Gastrocnemius medialis (tissue), 4 donors: ENCODE results near the gene FBXL7. TPM values are rescaled to one million over a fixed set of nuclear protein-coding genes. Genes with fewer than 3 reads are reported as not detected.

ENCODE experiments used
- ATAC-seq, 2 donors: fragments of 150-250 bp; one replicate each; pipeline ENCODE4 v1.9.1; 2016
- DNase-seq, 2 donors: peaks; one replicate each; pipeline ENCODE4 v3.0.0-alpha.2; 2019
- H3K27ac ChIP-seq, 4 donors: fragments of 200-600 bp; sonication (generic); 1 replicate in 1 of 4; 2 replicates in 3 of 4; pipeline ENCODE4 v1.5.1; 2016 to 2018; ENCODE audit warnings: mild to moderate bottlenecking in 2 of 4, moderate library complexity in 1 of 4
- H3K27me3 ChIP-seq, 3 donors: fragments of 200-600 bp; sonication (generic) in 2 of 3; 1 replicate in 1 of 3; 2 replicates in 2 of 3; pipeline versions ENCODE4 v1.5.1 to v1.6.0; 2016 to 2019; ENCODE audit warnings: mild to moderate bottlenecking in 1 of 3, moderate library complexity in 1 of 3
- H3K36me3 ChIP-seq, 2 donors: fragments of 200-600 bp; sonication (generic) in 1 of 2; one replicate each; pipeline ENCODE4 v1.5.1; 2017 to 2018
- H3K4me1 ChIP-seq, 2 donors: fragments of 200-600 bp; sonication (generic) in 1 of 2; one replicate each; pipeline ENCODE4 v1.5.1; 2016 to 2017; ENCODE audit warnings: mild to moderate bottlenecking in 2 of 2
- H3K4me3 ChIP-seq, 4 donors: fragments of 200-600 bp; sonication (generic) in 3 of 4; 1 replicate in 1 of 4; 2 replicates in 3 of 4; pipeline ENCODE4 v1.5.1; 2016 to 2019; ENCODE audit warnings: mild to moderate bottlenecking in 2 of 4
- H3K9me3 ChIP-seq, 3 donors: fragments of 200-600 bp; sonication (generic) in 2 of 3; 1 replicate in 1 of 3; 2 replicates in 2 of 3; pipeline ENCODE4 v1.5.1; 2016 to 2019
- POLR2A ChIP-seq, 2 donors: fragments of 450-650 bp; IDR thresholded peaks; one replicate each; pipeline ENCODE4 v1.6.1; 2017; ENCODE audit warnings: antibody characterized with exemption in 2 of 2, mild to moderate bottlenecking in 2 of 2, moderate library complexity in 2 of 2
- in situ Hi-C, 4 donors: fragments of 200-750 bp; cut with MboI; loops; one replicate each; pipeline versions ENCODE4 v1.15.0 to v1.8.0; 2017; ENCODE audit warnings: low sequenced_read_pairs in 4 of 4
- intact Hi-C: fragments of 100-400 bp; cut with DNase I; formaldehyde crosslinking; loops from one replicate; pipeline ENCODE4 v1.15.1; 2023; ENCODE audit warnings: low total_unique reads
- total RNA-seq, 4 donors: library from RNA; depleted of rRNA; stranded (reverse); fragments of >200 nt; gene quantifications; one replicate each; pipeline versions ENCODE4 v1.1.0 to v1.2.3, GENCODE V29; 2016
- TF ChIP-seq, protein P1 (sequence below), 5 experiments: fragments of 450-650 bp in 3 of 5; fragments of 200-600 bp in 2 of 5; sonication (generic) in 2 of 5; IDR thresholded peaks in 4 of 5; conservative IDR thresholded peaks in 1 of 5; 1 replicate in 4 of 5; 2 replicates in 1 of 5; pipeline ENCODE4 v1.5.1; 2016 to 2019; ENCODE audit warnings: antibody characterized with exemption in 5 of 5, mild to moderate bottlenecking in 3 of 5, moderate library complexity in 3 of 5

Gene FBXL7
- total RNA-seq, 4 donors from 2014 or later, result 2.4 to 4.9 (median 3.1) TPM

DNA sequence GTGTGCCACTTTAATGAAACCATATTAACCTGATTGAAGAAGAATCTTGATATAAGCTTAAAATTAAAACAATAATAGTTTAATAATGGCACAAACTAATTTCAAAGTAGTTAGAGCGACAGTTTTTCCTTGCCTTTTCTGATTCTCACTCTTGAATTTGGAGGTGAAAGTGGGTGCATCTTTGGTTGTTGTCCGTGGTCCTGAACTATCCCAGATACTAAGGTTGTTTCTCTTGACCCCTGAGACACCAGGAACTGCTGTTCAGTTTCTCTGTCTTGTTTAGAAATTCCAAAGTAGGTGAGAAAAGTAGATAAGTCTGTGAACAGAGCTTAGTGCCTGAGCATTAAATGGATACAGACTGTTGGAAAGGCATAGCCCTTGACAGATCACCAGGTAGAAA, 274.7 kb downstream of the FBXL7 start:
- no peaks in the 10 kb centered on the region for H3K36me3 ChIP-seq
- no peak for DNase-seq
- TF ChIP-seq POLR2A (IDR thresholded peaks at IDR 0.05), result no peak
- TF ChIP-seq, protein P1, sequence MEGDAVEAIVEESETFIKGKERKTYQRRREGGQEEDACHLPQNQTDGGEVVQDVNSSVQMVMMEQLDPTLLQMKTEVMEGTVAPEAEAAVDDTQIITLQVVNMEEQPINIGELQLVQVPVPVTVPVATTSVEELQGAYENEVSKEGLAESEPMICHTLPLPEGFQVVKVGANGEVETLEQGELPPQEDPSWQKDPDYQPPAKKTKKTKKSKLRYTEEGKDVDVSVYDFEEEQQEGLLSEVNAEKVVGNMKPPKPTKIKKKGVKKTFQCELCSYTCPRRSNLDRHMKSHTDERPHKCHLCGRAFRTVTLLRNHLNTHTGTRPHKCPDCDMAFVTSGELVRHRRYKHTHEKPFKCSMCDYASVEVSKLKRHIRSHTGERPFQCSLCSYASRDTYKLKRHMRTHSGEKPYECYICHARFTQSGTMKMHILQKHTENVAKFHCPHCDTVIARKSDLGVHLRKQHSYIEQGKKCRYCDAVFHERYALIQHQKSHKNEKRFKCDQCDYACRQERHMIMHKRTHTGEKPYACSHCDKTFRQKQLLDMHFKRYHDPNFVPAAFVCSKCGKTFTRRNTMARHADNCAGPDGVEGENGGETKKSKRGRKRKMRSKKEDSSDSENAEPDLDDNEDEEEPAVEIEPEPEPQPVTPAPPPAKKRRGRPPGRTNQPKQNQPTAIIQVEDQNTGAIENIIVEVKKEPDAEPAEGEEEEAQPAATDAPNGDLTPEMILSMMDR (IDR thresholded peaks at IDR 0.05 in 4 of 5, conservative IDR thresholded peaks at IDR 0.05 in 1 of 5), result no peak
- no peak for ATAC-seq
- no peak overlapping the region for H3K27ac ChIP-seq
- no peaks in the 10 kb centered on the region for H3K9me3 ChIP-seq
- no peaks in the 10 kb centered on the region for H3K4me1 ChIP-seq
- no peaks in the 10 kb centered on the region for H3K27me3 ChIP-seq
- H3K4me3 ChIP-seq, result no peak overlapping the region
- in situ Hi-C loops (no loop called here), intact Hi-C loops (no loop called here)

DNA sequence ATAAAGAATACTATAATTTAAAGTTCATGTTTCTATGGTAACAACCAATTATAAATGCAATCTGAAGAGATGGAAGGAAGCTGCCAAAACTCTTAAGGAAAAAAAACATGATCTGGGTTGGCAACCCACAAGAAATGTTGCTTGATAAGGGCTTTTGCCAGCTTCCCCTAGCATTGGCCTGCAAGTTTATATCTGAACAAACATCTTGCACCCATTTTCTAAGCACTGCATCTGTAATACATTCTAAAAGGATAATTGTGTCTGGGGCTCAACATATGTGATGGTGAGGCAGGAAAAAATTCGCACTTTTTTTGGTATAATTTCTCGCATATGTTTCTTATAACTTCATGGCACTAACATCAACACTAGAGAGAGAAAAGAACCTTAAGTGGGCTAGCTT, 276.4 kb downstream of the FBXL7 start:
- Histone ChIP-seq H3K9me3 (no peaks in the 10 kb centered on the region), H3K4me3 (no peak overlapping the region), H3K27me3 (no peaks in the 10 kb centered on the region), H3K27ac (no peak overlapping the region), H3K36me3 (no peaks in the 10 kb centered on the region), H3K4me1 (no peaks in the 10 kb centered on the region)
- in situ Hi-C loops (no loop called here), intact Hi-C loops (no loop called here)
- TF ChIP-seq POLR2A (IDR thresholded peaks at IDR 0.05), result no peak
- TF ChIP-seq, protein P1 (IDR thresholded peaks at IDR 0.05 in 4 of 5, conservative IDR thresholded peaks at IDR 0.05 in 1 of 5), result no peak
- DNase-seq (no peak), ATAC-seq (no peak)

DNA sequence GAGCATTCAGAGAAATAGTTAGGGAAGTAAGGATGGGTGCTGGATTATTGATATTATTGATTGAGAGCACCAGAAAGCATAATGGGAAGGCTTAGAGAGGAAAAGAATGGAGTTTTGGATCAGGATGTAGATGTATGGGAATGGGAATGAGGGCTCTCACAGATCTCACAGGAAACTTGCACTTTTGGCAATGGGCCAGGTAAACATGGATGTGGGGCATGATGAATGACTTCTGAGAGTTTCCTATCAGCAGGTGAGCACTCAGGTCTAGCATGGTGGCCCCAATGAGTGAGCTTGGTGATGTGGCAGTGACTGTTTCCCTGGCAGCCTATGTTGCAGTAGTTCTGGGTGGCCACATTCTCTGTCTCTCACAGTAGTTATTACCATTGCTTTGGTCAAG, 283.8 kb downstream of the FBXL7 start:
- intact Hi-C loops, result no loop called here
- TF ChIP-seq, protein P1 (IDR thresholded peaks at IDR 0.05 in 4 of 5, conservative IDR thresholded peaks at IDR 0.05 in 1 of 5), result no peak
- no peak for TF ChIP-seq POLR2A (IDR thresholded peaks at IDR 0.05)
- Histone ChIP-seq H3K4me3 (no peak overlapping the region), H3K27ac (no peak overlapping the region), H3K9me3 (no peaks in the 10 kb centered on the region), H3K4me1 (peaks cover 0 to 3% of the 10 kb centered on the region in 2 donors), H3K36me3 (no peaks in the 10 kb centered on the region), H3K27me3 (no peaks in the 10 kb centered on the region)
- ATAC-seq (no peak), DNase-seq (no peak)
- in situ Hi-C loops, result no loop called here

DNA sequence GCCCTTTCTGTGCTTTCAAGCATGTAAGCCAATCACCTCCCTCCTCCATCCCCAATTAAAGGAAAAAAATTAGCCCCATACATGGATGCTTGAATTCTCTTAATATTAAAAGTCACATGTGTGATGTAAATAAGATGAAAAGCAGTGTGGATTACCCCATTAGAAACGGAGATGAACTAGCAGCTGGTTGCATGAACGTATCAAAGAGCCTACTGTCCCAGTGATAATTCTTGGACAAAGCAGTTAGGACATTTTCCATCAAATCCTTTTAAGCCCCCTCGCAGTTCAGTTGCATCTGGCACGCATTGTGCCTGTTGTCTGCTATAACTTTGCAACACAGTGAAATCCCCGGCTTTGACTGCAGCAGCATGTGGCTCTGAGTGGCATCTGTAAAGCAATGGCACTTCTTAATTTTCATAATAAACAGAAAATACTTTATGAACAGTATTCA, 285.6 kb downstream of the FBXL7 start:
- no peak for TF ChIP-seq POLR2A (IDR thresholded peaks at IDR 0.05)
- TF ChIP-seq, protein P1 (IDR thresholded peaks at IDR 0.05 in 4 of 5, conservative IDR thresholded peaks at IDR 0.05 in 1 of 5), result no peak

DNA sequence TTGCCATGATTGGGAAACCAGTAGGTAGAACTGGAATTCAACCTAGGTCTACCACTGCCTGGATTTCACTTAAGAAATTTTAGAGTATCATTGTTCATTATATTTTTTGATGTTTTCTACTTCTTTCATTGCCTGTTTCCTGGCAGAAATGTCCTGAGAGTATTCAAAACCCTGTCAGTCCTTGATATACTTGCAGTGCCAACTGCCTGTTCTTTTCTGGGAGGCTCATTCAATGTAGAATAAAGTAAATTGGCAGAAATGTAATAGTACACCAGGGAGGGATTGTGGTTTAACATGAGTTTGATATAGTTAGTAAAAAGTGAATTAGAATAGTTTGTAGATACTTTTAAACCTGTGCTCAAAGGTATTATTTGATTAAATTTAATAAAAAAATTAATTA, 286.3 kb downstream of the FBXL7 start:
- Histone ChIP-seq H3K4me1 (peaks cover 0 to 3% of the 10 kb centered on the region in 2 donors), H3K27ac (no peak overlapping the region)

More for the DNA sequence above, 285.6 kb downstream of the FBXL7 start:
- ATAC-seq (no peak), DNase-seq (no peak)
- Histone ChIP-seq H3K36me3 (no peaks in the 10 kb centered on the region), H3K9me3 (no peaks in the 10 kb centered on the region), H3K27ac (no peak overlapping the region), H3K27me3 (no peaks in the 10 kb centered on the region), H3K4me3 (no peak overlapping the region), H3K4me1 (peaks cover 0 to 3% of the 10 kb centered on the region in 2 donors)
- in situ Hi-C loops, result no loop called here
- intact Hi-C loops, result no loop called here

More for the DNA sequence above, 286.3 kb downstream of the FBXL7 start:
- in situ Hi-C loops (no loop called here), intact Hi-C loops (no loop called here)
- no peak for TF ChIP-seq POLR2A (IDR thresholded peaks at IDR 0.05)
- TF ChIP-seq, protein P1 (IDR thresholded peaks at IDR 0.05 in 4 of 5, conservative IDR thresholded peaks at IDR 0.05 in 1 of 5), result no peak
- DNase-seq (no peak), ATAC-seq (no peak)
- Histone ChIP-seq H3K4me3 (no peak overlapping the region), H3K36me3 (no peaks in the 10 kb centered on the region), H3K27me3 (no peaks in the 10 kb centered on the region), H3K9me3 (no peaks in the 10 kb centered on the region)
